ENCODE results near the gene OSBPL5. TPM values are rescaled to one million over a fixed set of nuclear protein-coding genes. Genes with fewer than 3 reads are reported as not detected.

OSBPL5 gene, protein sequence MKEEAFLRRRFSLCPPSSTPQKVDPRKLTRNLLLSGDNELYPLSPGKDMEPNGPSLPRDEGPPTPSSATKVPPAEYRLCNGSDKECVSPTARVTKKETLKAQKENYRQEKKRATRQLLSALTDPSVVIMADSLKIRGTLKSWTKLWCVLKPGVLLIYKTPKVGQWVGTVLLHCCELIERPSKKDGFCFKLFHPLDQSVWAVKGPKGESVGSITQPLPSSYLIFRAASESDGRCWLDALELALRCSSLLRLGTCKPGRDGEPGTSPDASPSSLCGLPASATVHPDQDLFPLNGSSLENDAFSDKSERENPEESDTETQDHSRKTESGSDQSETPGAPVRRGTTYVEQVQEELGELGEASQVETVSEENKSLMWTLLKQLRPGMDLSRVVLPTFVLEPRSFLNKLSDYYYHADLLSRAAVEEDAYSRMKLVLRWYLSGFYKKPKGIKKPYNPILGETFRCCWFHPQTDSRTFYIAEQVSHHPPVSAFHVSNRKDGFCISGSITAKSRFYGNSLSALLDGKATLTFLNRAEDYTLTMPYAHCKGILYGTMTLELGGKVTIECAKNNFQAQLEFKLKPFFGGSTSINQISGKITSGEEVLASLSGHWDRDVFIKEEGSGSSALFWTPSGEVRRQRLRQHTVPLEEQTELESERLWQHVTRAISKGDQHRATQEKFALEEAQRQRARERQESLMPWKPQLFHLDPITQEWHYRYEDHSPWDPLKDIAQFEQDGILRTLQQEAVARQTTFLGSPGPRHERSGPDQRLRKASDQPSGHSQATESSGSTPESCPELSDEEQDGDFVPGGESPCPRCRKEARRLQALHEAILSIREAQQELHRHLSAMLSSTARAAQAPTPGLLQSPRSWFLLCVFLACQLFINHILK
- 49.7 and 55.7 TPM in 2 replicates for total RNA-seq

DNA sequence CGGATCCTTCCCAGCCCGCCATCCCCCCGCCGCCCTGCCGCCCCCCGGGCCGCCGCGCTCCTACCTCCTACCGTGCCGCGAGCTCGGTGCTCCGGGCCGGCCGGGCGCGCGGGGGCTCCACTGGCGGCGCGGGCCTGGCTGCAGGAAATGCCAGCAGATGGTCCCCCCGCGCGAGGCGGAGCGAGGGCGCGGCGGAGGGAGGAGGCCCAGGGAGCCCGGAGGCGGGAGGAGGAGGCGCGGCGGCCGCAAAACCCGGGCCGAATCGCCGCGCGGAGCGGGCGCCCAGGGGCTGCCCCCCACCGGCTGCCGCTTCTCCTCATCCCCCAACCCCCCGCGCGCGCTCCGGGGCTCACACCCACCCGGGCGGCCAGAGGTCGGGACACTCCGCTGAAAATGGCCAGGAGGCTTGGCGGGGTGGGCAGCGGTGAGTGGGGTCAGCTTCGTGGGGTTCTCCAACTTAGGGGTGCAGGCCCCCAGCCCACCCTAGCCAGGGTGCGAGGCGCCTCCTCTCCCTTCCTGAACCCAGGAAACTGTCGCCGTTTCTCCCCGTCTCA is at the start of gene OSBPL5:
TSS of gene OSBPL5 (minus strand) at position 159 of the 554 bp plus-strand sequence. CDS start 36,162 bp downstream, outside the sequence.
- DNase-seq (ENCODE audit: low read depth) = peak; percentile 72
- H3K4me3 ChIP-seq (ENCODE audit: low read depth, low read length) = peak within 1 kb of the TSS; percentile 75
- TF ChIP-seq, protein P1, sequence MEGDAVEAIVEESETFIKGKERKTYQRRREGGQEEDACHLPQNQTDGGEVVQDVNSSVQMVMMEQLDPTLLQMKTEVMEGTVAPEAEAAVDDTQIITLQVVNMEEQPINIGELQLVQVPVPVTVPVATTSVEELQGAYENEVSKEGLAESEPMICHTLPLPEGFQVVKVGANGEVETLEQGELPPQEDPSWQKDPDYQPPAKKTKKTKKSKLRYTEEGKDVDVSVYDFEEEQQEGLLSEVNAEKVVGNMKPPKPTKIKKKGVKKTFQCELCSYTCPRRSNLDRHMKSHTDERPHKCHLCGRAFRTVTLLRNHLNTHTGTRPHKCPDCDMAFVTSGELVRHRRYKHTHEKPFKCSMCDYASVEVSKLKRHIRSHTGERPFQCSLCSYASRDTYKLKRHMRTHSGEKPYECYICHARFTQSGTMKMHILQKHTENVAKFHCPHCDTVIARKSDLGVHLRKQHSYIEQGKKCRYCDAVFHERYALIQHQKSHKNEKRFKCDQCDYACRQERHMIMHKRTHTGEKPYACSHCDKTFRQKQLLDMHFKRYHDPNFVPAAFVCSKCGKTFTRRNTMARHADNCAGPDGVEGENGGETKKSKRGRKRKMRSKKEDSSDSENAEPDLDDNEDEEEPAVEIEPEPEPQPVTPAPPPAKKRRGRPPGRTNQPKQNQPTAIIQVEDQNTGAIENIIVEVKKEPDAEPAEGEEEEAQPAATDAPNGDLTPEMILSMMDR (IDR thresholded peaks at IDR 0.05; ENCODE audit: insufficient read depth, low read depth, low read length) = no peak

DNA sequence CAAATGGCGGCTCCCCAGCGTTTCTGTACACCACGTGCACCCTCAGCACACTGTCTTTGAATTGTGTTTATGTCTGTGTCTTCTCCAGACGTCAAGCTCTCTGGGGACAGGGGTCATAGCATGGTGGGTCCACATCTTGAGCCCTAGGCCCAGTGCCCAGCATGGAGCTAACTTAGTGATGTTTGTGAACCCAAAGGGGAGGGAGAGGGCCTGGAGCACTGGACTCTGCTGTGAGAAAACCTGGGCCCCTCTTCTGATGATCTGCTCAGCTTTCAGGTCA is 49.2 kb upstream of the OSBPL5 start:
- H3K4me3 ChIP-seq (ENCODE audit: low read depth, low read length) = no peak overlapping the region
- DNase-seq (ENCODE audit: low read depth) = no peak
- TF ChIP-seq, protein P1 (IDR thresholded peaks at IDR 0.05; ENCODE audit: insufficient read depth, low read depth, low read length) = no peak

DNA sequence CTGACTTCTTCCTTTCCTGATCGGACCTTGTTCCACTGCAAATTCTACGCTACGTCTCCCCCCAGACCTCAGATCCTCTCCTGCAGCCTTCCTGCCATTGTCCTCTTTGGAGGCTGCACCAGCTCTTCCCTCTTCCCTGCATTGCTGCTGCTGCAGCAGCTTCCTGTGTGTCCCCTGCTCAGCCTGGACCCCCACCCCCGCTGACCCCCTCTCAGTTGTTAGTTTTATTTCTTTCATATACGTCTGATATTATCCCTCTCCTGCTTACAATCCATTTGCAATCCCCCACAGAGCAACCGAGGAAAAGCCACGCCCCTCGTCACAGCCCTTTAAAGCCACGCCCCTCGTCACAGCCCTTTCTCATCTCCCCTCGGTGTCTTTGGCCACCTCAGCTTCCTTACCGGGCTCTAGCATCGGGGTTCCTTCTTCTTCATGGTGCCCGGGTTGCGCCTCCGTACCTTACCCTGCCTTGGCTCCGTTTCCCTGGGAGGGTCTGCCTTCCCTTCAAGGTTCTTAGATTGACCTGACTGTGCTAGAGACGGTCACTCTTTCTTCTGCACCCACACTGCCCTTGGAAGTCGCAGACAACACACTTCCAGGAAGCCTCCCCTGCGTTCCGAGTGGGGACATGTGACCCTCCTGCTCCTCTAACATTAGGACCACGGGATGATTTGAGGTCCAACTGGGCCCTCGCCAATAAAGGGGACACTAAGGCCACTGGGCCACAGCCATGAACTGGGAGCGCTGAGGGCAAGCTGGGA is 48.7 kb upstream of the OSBPL5 start:
- no peak for DNase-seq (ENCODE audit: low read depth)
- TF ChIP-seq, protein P1 (IDR thresholded peaks at IDR 0.05; ENCODE audit: insufficient read depth, low read depth, low read length) = no peak
- H3K4me3 ChIP-seq (ENCODE audit: low read depth, low read length) = no peak overlapping the region

DNA sequence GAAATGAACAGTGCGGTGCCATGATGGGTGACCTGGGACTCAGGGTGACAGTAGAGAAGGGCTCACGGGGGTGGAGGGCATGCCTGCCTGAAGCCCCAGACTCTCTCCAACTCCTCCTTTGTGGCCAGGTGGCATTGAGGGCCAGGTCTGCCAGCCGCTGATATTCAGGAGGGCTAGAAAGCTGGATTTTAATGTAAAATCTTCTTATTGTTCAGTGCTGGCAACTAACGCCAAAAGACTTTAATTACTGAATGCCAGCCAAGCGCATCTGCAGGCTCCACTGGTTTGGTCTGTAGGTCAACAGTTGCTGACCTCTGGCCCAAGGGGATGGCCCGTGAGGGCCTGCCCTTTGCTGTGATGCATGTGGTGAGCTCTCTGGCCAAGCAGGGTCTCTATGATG is 43.2 kb upstream of the OSBPL5 start:
- TF ChIP-seq, protein P1 (IDR thresholded peaks at IDR 0.05; ENCODE audit: insufficient read depth, low read depth, low read length) = no peak
- DNase-seq (ENCODE audit: low read depth) = no peak
- no peak overlapping the region for H3K4me3 ChIP-seq (ENCODE audit: low read depth, low read length)

DNA sequence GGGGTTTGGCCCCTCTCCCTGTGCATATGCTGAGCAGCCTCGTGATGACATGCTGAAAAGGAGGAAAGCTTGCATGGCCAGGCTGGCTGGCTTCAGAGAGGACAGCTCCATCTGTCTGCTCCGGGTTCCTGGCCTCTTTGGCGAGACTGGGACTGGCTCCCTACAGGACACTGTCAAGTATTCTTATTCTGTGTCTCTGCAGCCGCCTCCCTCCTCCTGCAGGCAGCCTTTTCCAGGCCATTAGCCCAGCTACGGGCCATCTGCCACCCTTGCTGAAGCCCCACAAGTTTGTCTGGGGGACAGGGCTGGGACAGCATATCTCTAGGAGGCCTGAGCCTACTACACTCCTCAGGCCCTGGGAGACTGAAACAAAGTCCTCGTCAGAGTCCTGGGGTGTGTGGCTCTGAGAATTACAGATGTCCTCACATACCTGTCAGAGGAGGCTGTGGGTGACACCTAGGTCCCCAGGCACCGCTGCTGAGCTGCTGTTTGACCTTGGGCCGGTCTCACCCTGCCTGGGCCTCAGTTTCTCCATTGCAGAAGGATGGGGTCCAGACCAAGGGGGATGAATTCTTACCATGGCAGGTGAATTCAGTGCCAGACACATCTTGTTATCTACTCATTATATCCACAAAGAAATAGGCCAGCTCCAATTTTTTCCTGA is 42.5 kb upstream of the OSBPL5 start:
- H3K4me3 ChIP-seq (ENCODE audit: low read depth, low read length) = no peak overlapping the region
- TF ChIP-seq, protein P1 (IDR thresholded peaks at IDR 0.05; ENCODE audit: insufficient read depth, low read depth, low read length) = no peak
- DNase-seq (ENCODE audit: low read depth) = no peak

DNA sequence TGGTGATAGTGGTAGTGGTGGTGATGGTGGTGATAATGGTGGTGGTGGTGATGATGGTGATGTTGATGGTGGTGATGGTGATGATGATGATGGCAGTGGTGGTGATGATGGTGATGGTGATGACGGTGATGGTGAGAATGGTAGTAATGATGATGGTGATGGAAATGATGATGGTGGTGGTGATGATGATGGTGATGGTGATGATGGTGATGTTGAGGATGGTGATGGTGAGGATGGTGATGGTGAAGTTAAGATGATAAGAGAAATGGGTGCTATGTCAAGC is 41.8 kb upstream of the OSBPL5 start:
- DNase-seq (ENCODE audit: low read depth) = no peak
- H3K4me3 ChIP-seq (ENCODE audit: low read depth, low read length) = no peak overlapping the region
- TF ChIP-seq, protein P1 (IDR thresholded peaks at IDR 0.05; ENCODE audit: insufficient read depth, low read depth, low read length) = no peak

All from fibroblast of villous mesenchyme (primary cell).